Tibial nerve (tissue), 4 donors: ENCODE results near the gene KPNA3.

Source experiments
- CTCF ChIP-seq, 5 experiments: fragments of 200-600 bp in 3 of 5; fragments of 450-650 bp in 2 of 5; sonication (generic) in 3 of 5; IDR thresholded peaks; one replicate each; pipeline ENCODE4 v1.5.1; 2016 to 2019; ENCODE audit warnings: antibody characterized with exemption in 5 of 5, mild to moderate bottlenecking in 3 of 5, moderate library complexity in 2 of 5
- EP300 ChIP-seq, 2 donors: sonication (generic); formaldehyde crosslinking; IDR thresholded peaks; one replicate each; pipeline ENCODE4 v1.6.1; 2017; ENCODE audit warnings: antibody characterized with exemption in 2 of 2, mild to moderate bottlenecking in 1 of 2
- POLR2A ChIP-seq, 2 donors: fragments of 450-650 bp; IDR thresholded peaks; one replicate each; pipeline ENCODE4 v1.6.1; 2017; ENCODE audit warnings: antibody characterized with exemption in 2 of 2, mild to moderate bottlenecking in 2 of 2, moderate library complexity in 2 of 2

- TF ChIP-seq CTCF (IDR thresholded peaks at IDR 0.05) = no peak
- no peak for TF ChIP-seq EP300 (IDR thresholded peaks at IDR 0.05)
- TF ChIP-seq POLR2A (IDR thresholded peaks at IDR 0.05) = no peak
Observed at GRCh38 chr13:49782784-49783183, 9.7 kb downstream of the KPNA3 start.
